Measurements from ENCODE around the gene CIBAR2.

Gene CIBAR2

GRCh38 chr16:85100265-85100664 is 12.0 kb downstream of the CIBAR2 start:
- no peak for DNase-seq

DNA sequence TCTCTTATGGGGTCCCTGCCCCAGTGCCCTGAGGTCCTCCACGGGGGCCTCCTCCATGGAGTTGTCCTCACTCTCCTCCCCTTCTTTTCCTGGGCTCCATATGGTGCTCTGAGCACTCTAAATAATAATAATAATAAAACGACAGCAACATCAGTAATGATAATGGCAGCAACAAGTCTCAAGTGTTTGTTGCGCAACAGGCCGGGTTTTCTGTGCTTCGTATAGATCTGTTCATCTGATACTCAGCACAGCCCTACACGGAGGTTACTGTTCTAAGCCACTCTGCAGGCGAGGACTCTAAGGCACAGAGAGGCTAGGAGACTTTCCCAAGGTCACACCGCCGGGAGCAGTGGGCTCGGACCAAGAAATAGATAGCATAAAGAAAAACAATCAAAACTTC is 13.7 kb downstream of the CIBAR2 start:
- DNase-seq, result no peak

- no peak for DNase-seq
Measured at GRCh38 chr16:85096921-85097320, 15.4 kb downstream of the CIBAR2 start.

DNA sequence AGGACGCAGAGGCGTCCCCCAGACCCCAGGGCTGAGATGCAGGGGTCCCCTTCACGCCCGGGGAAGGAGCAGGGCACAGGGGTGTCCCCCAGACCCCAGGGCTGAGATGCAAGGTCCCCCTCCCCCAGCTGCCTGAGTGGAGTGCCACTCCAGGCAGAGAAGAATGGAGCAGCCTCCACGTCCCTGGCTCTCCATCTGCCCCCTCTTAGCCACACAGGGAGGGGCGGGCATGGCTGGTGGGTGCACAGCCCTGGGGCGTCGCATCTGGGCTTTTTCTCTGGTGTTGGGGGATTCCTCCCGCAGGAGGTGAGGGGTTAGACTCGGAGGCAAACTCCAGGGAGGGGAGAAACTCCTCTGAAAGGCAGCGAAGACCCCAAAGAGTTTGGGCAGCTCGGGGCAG is 17.5 kb downstream of the CIBAR2 start:
- DNase-seq, result no peak

DNA sequence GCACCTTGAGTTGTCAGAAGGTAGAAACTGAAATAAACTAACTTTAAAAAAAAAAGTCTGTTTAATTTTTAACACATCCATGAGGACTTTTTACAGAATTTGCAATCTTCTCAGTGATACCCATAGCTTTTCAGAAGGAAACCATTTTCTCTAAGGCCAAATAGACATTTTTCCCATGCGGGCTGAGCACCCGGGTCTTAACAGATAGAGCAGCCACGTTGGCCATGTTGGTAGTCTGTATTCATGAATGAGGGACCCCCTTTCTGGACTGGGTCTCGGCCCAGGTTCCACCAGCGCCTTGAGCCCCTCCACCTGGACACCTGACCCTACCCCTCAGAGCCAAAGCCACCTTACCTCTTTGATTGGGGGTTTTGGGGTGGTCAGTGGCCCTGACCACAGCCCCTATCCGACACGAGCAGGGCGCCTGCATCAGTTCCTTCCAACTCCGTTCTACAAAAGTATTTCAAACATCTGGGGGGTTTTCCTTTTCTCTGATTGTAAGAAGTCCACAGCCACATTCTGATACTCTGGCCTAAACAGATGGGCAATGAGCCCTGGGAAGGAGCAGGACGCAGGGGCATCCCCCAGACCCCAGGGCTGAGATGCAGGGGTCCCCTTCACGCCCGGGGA is 18.0 kb downstream of the CIBAR2 start:
- DNase-seq, result no peak

- DNase-seq, result no peak
Measured at GRCh38 chr16:85093705-85094104, 18.6 kb downstream of the CIBAR2 start.

- no peak for DNase-seq
Measured at GRCh38 chr16:85092851-85093250, 19.4 kb downstream of the CIBAR2 start.

DNA sequence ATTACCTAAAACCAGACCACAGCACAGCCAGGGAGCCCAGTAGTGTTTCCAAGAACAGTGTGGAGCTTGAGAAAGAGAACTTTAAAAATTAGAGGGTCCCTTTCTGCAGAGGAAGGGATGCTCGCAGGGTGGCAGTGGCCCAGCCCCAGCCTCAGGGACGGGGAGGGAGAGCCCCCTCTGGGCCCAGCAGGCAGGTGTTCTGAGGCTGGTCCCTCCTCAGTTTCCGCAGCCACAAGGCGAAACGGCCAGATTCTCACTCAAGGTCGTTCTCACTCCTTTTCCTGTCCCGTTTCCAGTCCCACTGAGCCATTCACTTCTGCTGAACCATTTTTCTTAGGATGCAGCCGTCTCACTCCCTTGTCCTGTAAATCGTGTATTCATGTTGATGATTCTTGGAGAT is 20.0 kb downstream of the CIBAR2 start:
- DNase-seq, result no peak

DNA sequence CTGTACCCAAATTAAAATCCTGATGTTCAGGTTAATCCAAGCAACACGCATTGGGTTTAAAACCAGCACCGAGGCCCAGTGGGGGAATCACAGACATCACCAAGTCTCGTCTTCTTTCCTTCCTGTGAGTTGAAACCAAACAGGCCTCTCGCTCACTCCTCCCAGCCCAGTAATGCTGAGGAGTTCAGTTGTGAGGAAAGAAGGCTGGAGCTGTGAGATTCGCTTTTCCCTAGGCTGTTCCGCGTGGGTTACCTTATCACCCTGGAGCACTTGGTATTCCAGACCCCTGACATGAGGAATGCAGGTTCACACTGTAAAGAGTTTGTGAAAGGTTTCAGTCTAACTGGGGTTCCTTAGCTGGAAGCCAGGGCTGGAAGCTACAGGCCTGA is 20.8 kb downstream of the CIBAR2 start:
- no peak for DNase-seq

DNA sequence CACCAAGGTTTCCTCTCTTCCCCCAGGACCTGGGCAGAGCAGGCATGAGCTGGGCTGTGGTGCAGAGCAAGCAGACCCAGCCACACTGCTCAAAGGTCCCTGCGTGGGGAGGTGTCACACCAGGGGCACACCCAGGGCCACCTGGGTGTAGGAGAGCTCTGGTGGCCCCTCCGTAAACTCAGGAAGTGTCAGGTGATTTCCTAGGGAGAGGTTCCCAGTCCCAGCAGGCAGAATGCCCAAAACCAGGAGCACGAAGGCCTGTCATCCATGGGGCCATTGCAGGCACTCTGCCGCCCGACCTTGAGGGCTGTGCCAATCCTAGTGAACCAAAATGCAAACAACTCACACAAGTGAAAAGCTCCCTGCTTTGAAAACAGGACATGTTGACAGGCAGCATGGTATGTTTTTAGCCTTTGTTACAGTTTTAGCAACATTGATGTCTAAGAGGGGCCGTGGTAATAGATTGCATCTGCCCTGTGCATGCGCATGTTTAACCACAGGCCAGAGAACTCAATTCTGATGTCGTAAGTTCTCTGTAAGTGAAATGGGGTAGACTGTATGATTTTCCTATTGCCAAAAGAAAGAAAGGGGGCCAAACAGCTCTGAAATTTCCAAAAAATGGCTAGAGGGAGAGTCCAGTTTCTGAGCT is 21.3 kb downstream of the CIBAR2 start:
- DNase-seq, result no peak

DNA sequence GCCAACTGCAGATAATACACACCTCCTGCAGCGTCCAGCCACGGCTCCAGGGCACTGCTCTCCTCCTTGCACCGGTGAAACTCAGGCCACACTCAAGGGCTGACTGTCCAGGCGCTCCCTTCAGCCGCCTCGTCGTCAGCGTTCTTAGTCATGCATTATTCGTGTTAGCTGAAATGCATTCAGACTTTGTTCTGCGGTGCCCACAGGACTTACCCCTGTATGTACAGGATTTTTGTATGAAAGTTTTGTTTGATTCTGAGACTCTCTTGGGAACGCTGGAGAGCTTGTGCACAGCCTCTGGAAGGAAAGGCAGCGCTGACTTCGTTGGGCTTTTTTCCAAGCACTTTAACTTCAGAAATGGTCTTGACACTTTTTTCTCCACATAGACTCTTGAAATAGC is 22.1 kb downstream of the CIBAR2 start:
- no peak for DNase-seq

DNA sequence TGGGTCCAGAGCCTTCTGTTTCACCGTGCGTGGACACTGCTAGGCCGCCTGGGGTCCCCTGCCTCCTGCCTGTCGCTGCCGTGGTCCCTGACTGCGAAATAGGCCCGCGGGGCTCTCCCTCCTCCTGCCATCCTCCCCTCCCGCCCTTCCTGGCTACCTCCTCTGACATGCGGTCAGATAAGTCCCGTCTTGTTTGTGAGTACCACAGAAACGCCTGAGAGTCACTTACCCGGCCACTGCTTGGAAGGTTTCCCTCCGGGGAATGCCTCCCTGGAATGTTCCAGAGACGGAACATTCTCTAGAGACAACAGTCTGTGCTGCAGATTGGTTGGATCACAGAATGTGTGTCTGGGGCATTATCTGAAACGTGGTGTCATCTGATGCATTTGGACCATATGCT is 22.7 kb downstream of the CIBAR2 start:
- DNase-seq, result no peak

- DNase-seq, result no peak
Measured at GRCh38 chr16:85088570-85089199, 23.6 kb downstream of the CIBAR2 start.

GRCh38 chr16:85087899-85088569 is 24.2 kb downstream of the CIBAR2 start:
- DNase-seq, result no peak

DNA sequence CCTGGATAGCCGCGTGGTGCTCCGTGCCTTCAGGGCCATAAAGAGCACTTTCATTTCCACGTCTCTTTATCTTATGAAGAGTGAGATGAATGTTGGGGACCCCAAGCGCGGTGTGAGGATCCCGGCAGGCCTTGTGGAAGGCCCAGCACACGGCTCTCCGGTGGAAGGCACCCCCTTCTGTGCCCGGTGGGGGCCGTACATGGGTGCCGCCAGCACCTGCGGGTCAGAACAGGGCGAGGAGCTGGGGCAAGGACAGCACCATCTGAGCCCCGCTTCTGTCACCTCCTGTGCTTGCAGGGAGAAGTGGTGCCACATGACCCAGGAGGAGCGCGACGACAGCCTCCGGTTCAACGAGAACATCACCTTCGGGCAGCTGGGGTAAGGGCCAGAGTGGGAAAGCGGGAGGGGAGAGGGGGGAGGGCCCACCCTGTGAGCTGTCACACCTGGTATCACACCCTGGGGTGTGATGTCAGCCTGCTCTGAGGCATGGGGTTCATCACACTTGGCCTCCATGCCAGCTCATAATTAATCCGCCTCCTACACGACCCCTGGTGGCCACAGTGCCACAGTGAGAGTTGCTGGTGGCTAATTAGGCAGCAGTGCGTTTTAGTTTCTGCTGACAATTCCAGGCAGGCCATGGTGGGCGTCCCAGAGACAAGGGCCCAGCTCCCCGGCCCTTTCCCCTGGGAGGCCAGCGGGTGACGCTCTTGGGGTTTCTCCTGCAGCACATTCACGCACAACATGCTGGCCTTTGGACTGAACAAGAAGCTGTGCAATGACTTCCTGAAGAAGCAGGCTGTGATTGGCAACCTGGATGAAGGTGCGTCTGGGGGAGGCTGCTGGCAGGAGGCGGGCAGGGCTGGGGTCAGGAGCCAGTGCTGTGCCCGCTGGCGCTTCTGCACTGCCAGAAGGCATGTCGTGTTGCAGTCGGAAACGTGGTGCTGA is 25.7 kb downstream of the CIBAR2 start:
- DNase-seq, result peak; percentile 69 to 73

DNA sequence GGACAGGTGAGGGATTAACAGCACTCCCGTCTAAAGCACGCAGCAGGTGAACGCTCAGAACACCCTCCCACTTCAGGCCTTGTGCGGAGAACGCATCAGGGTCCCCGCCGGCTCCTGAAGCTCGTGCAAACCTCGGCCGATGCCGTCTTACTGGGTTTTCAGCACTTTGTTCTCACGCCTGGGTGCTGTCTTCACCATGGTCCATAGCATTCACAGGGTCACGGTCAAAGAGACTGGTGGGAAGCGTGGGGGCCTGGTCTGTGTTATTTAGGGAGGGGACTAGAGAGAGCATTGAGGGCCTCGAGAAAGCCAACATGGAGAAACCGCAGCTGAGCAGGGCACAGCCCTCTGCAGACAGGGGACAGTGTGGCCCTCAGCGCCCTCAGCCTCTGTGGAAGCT is 26.6 kb downstream of the CIBAR2 start:
- no peak for DNase-seq

- no peak for DNase-seq
Measured at GRCh38 chr16:85084841-85085510, 27.3 kb downstream of the CIBAR2 start.

- DNase-seq, result no peak
Measured at GRCh38 chr16:85083051-85083639, 29.1 kb downstream of the CIBAR2 start.

- DNase-seq, result no peak
Measured at GRCh38 chr16:85082173-85083050, 29.9 kb downstream of the CIBAR2 start.

DNA sequence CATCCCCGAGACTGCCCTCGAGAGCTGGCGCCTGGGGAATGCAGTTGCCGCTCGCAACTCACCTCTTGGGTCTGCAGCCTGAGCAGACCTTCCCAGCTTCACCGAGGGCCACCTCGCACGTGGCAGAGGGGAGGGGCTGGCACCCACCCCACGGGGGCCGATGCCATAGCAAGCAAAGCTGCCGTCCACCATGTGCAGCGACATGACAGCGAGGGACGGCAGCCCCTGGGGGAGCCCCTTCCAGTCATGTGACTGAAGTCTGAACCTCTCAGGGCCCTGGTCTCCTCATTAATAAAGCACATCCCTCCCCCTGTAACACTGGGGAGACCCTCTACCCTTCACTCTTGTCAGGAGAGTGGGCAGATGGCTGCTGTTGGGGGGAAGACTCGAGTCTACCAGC is 30.5 kb downstream of the CIBAR2 start:
- DNase-seq, result no peak

DNA sequence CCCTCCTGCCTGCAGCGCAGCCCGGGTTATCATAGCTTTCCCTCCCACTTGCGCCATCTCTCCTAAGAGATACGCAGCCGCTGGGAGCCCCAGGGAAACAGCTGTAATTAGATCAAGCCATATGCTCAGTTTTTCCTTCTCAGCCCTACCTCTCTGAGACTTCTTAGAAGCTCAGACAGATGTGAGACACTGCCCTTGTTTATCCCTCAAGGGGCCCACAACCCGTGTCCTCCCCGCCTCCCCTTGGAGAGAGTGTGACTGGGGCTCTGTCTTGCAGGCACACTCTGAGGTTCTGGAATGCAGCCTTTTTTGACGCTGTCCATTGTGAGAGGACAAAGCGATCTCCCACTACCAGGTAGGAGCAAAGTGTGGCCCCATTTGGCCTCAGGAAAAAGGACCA is 31.2 kb downstream of the CIBAR2 start:
- DNase-seq, result no peak
